Liver (tissue), 9 donors: ENCODE results near the gene RANGAP1. TPM values are rescaled to one million over a fixed set of nuclear protein-coding genes. Genes with fewer than 3 reads are reported as not detected.

ENCODE experiments used
- DNase-seq: peaks from one replicate; pipeline ENCODE4 v3.0.0-alpha.2; 2017; ENCODE audit warnings: low spot score
- H3K27ac ChIP-seq, 2 donors: one replicate each; pipeline ENCODE4 v1.7.0; 2013; ENCODE audit warnings: inconsistent platforms in 2 of 2, low read length in 2 of 2, control low read depth in 1 of 2, low read depth in 1 of 2, mild to moderate bottlenecking in 1 of 2
- H3K27me3 ChIP-seq, 4 donors: one replicate each; pipeline versions ENCODE4 v1.6.1 to v1.7.0; 2013; ENCODE audit warnings: low read length in 3 of 4, inconsistent platforms in 1 of 4, mild to moderate bottlenecking in 1 of 4, moderate library complexity in 1 of 4; ENCODE audit not compliant: control insufficient read depth in 4 of 4, insufficient read depth in 4 of 4
- H3K36me3 ChIP-seq, 4 donors: one replicate each; pipeline versions ENCODE4 v1.6.1 to v1.7.0; 2013; ENCODE audit warnings: low read length in 3 of 4, mild to moderate bottlenecking in 3 of 4, low read depth in 1 of 4, moderate library complexity in 1 of 4; ENCODE audit not compliant: control insufficient read depth in 4 of 4, insufficient read depth in 3 of 4
- H3K4me1 ChIP-seq, 4 donors: one replicate each; pipeline versions ENCODE4 v1.6.1 to v1.7.0; 2013; ENCODE audit warnings: low read length in 3 of 4, mild to moderate bottlenecking in 3 of 4, moderate library complexity in 1 of 4; ENCODE audit not compliant: control insufficient read depth in 4 of 4, insufficient read depth in 4 of 4
- H3K4me3 ChIP-seq, 3 donors: one replicate each; pipeline versions ENCODE4 v1.6.1 to v1.7.0; 2013; ENCODE audit warnings: low read length in 3 of 3, control low read depth in 1 of 3, low read depth in 1 of 3, mild to moderate bottlenecking in 1 of 3
- H3K9ac ChIP-seq, 2 donors: one replicate each; pipeline ENCODE4 v1.7.0; 2013; ENCODE audit warnings: low read length in 2 of 2, mild to moderate bottlenecking in 2 of 2, moderate library complexity in 2 of 2, control low read depth in 1 of 2, low read depth in 1 of 2
- H3K9me3 ChIP-seq, 4 donors: one replicate each; pipeline versions ENCODE4 v1.6.1 to v1.7.0; 2013; ENCODE audit warnings: low read length in 3 of 4; ENCODE audit not compliant: control insufficient read depth in 4 of 4
- EGR1 ChIP-seq, 2 donors: IDR thresholded peaks; 2 replicates each; pipeline ENCODE4 v1.6.1; 2016 to 2018; ENCODE audit warnings: antibody characterized with exemption in 2 of 2, low read depth in 2 of 2
- FOXA1 ChIP-seq: IDR thresholded peaks from 2 replicates; pipeline ENCODE4 v1.6.1; 2016; ENCODE audit warnings: antibody characterized with exemption
- FOXA2 ChIP-seq: IDR thresholded peaks from 2 replicates; pipeline ENCODE4 v1.6.1; 2016; ENCODE audit warnings: antibody characterized with exemption
- GABPA ChIP-seq, 2 donors: IDR thresholded peaks in 1 of 2; conservative IDR thresholded peaks in 1 of 2; 2 replicates each; pipeline ENCODE4 v1.6.1; 2016; ENCODE audit warnings: antibody characterized with exemption in 2 of 2, mild to moderate bottlenecking in 1 of 2, moderate library complexity in 1 of 2
- HNF4A ChIP-seq, 2 donors: conservative IDR thresholded peaks; 2 replicates each; pipeline ENCODE4 v1.6.1; 2016; ENCODE audit warnings: antibody characterized with exemption in 2 of 2, mild to moderate bottlenecking in 2 of 2
- HNF4G ChIP-seq: IDR thresholded peaks from 2 replicates; pipeline ENCODE4 v1.6.1; 2016; ENCODE audit warnings: antibody characterized with exemption
- JUND ChIP-seq, 2 donors: IDR thresholded peaks; 2 replicates each; pipeline ENCODE4 v1.6.1; 2016; ENCODE audit warnings: antibody characterized with exemption in 2 of 2
- NR2F2 ChIP-seq: IDR thresholded peaks from 2 replicates; pipeline ENCODE4 v1.6.1; 2016; ENCODE audit warnings: antibody characterized with exemption
- RAD21 ChIP-seq, 2 donors: IDR thresholded peaks; 2 replicates each; pipeline ENCODE4 v1.6.1; 2016; ENCODE audit warnings: antibody characterized with exemption in 2 of 2, mild to moderate bottlenecking in 2 of 2
- RXRA ChIP-seq, 2 donors: IDR thresholded peaks; 2 replicates each; pipeline ENCODE4 v1.6.1; 2017 to 2018; ENCODE audit warnings: antibody characterized with exemption in 2 of 2, mild to moderate bottlenecking in 1 of 2
- SP1 ChIP-seq: IDR thresholded peaks from 2 replicates; pipeline ENCODE4 v1.6.1; 2018; ENCODE audit warnings: antibody characterized with exemption, mild to moderate bottlenecking
- TAF1 ChIP-seq: conservative IDR thresholded peaks from 2 replicates; pipeline ENCODE4 v1.6.1; 2016; ENCODE audit warnings: antibody characterized with exemption, mild to moderate bottlenecking
- WGBS: extraction: QIAGEN DNeasy Blood & Tissue Kit; methylation state at CpG from one replicate; pipeline ENCODE4 v1.1.7; 2013; 5-methylcytosine and 5-hydroxymethylcytosine counted together
- polyA plus RNA-seq, 2 donors: library from polyadenylated mRNA; stranded (reverse) in 1 of 2; unstranded in 1 of 2; fragments of 200-250 nt in 1 of 2; fragments of >200 nt in 1 of 2; fragmentation: Nextera tagmentation in 1 of 2; extraction: Ambion mirVana in 1 of 2; gene quantifications; one replicate each; pipeline versions ENCODE4 v1.2.1 to v1.2.3, GENCODE V29; 2013 to 2015
- total RNA-seq, 2 donors: library from RNA; depleted of rRNA; stranded (reverse); fragments of >200 nt; gene quantifications; one replicate each; pipeline ENCODE4 v1.2.3, GENCODE V29; 2014
- TF ChIP-seq, protein P1 (sequence below): IDR thresholded peaks from 2 replicates; pipeline ENCODE4 v1.6.1; 2016; ENCODE audit warnings: antibody characterized with exemption
- TF ChIP-seq, protein P2 (sequence below): IDR thresholded peaks from 2 replicates; pipeline ENCODE4 v1.6.1; 2016; ENCODE audit warnings: antibody characterized with exemption
- TF ChIP-seq, protein P3 (sequence below): IDR thresholded peaks from 2 replicates; pipeline ENCODE4 v1.6.1; 2016; ENCODE audit warnings: antibody characterized with exemption
- TF ChIP-seq, protein P4 (sequence below): IDR thresholded peaks from 2 replicates; pipeline ENCODE4 v1.6.1; 2016; ENCODE audit warnings: antibody characterized with exemption, mild to moderate bottlenecking
- TF ChIP-seq, protein P5 (sequence below): fragments of 150-350 bp; IDR thresholded peaks from 2 replicates; pipeline ENCODE4 v1.5.1; 2017; ENCODE audit warnings: improper control_type of control experiment, low read depth, low read length; ENCODE audit not compliant: missing input control
- donor health status: healthy.
- donor health status: healthy.
- donor health status: healthy.
- donor health status: healthy.
- donor health status: healthy.

RANGAP1 gene
- total and polyA plus RNA-seq, 4 donors: 12.0 to 40.3 (median 33.3) TPM

DNA sequence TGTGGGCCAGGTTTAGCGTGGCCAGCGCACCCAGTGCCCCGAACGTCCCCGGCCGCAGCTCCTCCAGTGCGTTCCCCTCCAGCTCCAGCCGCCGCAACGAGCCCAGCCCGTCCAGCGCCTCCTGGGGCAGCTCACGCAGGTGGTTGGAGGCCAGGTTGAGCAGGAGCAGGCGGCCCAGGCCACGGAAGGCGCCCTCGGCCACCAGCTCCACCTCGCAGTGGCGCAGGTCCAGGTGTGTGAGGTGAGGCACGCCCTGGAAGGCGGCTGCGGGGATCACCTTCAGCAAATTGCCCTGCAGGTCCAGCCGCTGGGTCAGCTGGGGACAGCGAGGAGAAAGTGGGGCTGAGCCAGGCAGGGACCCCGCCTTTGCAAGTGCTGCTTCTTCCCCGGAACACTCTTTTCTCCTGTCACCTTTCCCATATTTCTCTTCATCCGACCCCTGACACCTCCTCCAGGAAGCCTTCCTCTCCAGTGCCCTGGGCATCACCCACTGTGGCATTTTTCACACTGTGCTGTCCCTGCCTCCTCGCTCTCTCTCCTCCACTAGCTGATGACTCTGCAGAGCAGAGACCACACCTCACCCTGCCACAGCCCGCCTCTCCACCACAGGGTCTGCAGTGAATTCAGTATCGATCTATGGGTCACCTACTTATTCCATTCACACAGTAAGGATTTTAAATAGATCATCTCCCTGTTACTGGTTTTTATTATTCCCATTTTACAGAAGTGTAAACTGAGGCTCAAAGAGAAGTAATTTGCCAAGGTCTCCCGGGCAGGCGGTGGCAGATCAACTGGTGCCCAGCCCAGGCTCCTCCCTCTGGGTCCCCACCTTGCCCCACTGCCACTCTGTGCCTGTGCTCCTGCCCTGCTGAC is 47.2 kb downstream of the RANGAP1 start:
- Histone ChIP-seq H3K36me3 (no peaks in the 10 kb centered on the region), H3K4me1 (peaks cover 10 to 34% (median 23%) of the 10 kb centered on the region in 4 donors), H3K9me3 (no peaks in the 10 kb centered on the region), H3K4me3 (no peak overlapping the region), H3K27me3 (no peaks in the 10 kb centered on the region), H3K9ac (no peak overlapping the region), H3K27ac (no peak overlapping the region)
- TF ChIP-seq EGR1 (IDR thresholded peaks at IDR 0.05; ENCODE audit: low read depth in 2 of 2): no peak
- TF ChIP-seq JUND (IDR thresholded peaks at IDR 0.05): no peak
- TF ChIP-seq GABPA (IDR thresholded peaks at IDR 0.05 in 1 of 2, conservative IDR thresholded peaks at IDR 0.05 in 1 of 2): no peak
- no peak for TF ChIP-seq SP1
- TF ChIP-seq, protein P1, sequence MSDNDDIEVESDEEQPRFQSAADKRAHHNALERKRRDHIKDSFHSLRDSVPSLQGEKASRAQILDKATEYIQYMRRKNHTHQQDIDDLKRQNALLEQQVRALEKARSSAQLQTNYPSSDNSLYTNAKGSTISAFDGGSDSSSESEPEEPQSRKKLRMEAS: no peak
- no peak for TF ChIP-seq TAF1
- TF ChIP-seq NR2F2: no peak
- TF ChIP-seq, protein P2, sequence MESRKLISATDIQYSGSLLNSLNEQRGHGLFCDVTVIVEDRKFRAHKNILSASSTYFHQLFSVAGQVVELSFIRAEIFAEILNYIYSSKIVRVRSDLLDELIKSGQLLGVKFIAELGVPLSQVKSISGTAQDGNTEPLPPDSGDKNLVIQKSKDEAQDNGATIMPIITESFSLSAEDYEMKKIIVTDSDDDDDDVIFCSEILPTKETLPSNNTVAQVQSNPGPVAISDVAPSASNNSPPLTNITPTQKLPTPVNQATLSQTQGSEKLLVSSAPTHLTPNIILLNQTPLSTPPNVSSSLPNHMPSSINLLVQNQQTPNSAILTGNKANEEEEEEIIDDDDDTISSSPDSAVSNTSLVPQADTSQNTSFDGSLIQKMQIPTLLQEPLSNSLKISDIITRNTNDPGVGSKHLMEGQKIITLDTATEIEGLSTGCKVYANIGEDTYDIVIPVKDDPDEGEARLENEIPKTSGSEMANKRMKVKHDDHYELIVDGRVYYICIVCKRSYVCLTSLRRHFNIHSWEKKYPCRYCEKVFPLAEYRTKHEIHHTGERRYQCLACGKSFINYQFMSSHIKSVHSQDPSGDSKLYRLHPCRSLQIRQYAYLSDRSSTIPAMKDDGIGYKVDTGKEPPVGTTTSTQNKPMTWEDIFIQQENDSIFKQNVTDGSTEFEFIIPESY: no peak
- no peak for TF ChIP-seq FOXA2
- TF ChIP-seq HNF4G: no peak
- TF ChIP-seq, protein P3, sequence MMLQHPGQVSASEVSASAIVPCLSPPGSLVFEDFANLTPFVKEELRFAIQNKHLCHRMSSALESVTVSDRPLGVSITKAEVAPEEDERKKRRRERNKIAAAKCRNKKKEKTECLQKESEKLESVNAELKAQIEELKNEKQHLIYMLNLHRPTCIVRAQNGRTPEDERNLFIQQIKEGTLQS: no peak
- TF ChIP-seq RXRA (IDR thresholded peaks at IDR 0.05): no peak
- TF ChIP-seq, protein P4, sequence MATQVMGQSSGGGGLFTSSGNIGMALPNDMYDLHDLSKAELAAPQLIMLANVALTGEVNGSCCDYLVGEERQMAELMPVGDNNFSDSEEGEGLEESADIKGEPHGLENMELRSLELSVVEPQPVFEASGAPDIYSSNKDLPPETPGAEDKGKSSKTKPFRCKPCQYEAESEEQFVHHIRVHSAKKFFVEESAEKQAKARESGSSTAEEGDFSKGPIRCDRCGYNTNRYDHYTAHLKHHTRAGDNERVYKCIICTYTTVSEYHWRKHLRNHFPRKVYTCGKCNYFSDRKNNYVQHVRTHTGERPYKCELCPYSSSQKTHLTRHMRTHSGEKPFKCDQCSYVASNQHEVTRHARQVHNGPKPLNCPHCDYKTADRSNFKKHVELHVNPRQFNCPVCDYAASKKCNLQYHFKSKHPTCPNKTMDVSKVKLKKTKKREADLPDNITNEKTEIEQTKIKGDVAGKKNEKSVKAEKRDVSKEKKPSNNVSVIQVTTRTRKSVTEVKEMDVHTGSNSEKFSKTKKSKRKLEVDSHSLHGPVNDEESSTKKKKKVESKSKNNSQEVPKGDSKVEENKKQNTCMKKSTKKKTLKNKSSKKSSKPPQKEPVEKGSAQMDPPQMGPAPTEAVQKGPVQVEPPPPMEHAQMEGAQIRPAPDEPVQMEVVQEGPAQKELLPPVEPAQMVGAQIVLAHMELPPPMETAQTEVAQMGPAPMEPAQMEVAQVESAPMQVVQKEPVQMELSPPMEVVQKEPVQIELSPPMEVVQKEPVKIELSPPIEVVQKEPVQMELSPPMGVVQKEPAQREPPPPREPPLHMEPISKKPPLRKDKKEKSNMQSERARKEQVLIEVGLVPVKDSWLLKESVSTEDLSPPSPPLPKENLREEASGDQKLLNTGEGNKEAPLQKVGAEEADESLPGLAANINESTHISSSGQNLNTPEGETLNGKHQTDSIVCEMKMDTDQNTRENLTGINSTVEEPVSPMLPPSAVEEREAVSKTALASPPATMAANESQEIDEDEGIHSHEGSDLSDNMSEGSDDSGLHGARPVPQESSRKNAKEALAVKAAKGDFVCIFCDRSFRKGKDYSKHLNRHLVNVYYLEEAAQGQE: no peak
- TF ChIP-seq FOXA1: no peak
- DNase-seq: no peak
- WGBS: 95% methylated on average over 32 of the region's 32 CpGs

DNA sequence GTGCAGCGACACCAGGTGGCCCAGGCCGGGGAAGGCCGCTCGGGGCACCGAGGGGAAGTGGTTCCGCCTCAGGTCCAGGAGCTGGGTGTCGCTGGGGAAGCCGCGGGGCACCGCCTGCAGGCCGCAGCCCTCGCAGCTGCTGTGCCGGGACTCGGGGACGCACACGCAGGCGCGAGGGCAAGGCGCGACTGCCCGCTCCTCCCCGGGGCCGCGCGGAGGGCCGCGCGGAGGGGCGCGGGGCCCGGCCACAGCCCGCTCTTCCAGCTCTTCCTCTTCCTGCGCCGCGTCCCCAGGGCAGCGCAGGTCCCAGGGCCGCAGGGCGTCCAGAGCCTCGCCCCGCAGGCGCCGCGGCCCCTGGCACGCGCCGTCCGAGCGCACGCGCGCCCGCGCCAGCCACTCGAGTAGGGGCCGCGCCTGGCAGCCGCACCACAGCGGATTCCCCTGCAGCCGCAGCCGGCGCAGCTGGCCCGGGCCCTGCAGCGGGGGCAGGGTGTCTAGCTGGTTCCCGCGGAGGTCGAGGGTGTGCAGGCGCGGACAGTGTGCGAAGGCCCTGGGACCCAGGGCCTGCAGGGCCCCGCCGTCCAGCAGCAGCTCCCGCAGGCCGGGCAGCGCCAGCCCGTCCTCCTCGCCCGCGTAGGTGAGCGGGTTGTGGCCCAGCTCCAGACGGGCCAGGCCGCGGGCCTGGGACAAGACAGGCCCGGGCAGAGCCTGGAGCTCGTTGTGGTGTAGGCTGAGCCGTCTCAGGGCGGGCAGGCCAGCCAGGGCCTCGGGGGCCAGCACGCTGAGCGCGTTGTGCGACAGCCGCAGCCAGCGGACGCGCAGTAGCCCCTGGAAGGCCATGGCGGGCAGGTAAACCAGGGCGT is 48.0 kb downstream of the RANGAP1 start:
- DNase-seq: peak; percentile 60
- Histone ChIP-seq H3K27ac (no peak overlapping the region), H3K4me1 (peaks cover 10 to 34% (median 23%) of the 10 kb centered on the region in 4 donors), H3K9ac (peak overlapping the region in 1 of 2 donors; percentile 37), H3K36me3 (no peaks in the 10 kb centered on the region), H3K9me3 (no peaks in the 10 kb centered on the region), H3K27me3 (no peaks in the 10 kb centered on the region), H3K4me3 (peak overlapping the region in 2 of 3 donors; percentile 12 to 62)
- WGBS: 18% methylated on average over 97 of the region's 97 CpGs
- TF ChIP-seq, protein P1: no peak
- TF ChIP-seq RAD21 (IDR thresholded peaks at IDR 0.05) (peak; percentile 81 to 88), HNF4A (conservative IDR thresholded peaks at IDR 0.05) (no peak), SP1 (no peak)
- TF ChIP-seq, protein P5, sequence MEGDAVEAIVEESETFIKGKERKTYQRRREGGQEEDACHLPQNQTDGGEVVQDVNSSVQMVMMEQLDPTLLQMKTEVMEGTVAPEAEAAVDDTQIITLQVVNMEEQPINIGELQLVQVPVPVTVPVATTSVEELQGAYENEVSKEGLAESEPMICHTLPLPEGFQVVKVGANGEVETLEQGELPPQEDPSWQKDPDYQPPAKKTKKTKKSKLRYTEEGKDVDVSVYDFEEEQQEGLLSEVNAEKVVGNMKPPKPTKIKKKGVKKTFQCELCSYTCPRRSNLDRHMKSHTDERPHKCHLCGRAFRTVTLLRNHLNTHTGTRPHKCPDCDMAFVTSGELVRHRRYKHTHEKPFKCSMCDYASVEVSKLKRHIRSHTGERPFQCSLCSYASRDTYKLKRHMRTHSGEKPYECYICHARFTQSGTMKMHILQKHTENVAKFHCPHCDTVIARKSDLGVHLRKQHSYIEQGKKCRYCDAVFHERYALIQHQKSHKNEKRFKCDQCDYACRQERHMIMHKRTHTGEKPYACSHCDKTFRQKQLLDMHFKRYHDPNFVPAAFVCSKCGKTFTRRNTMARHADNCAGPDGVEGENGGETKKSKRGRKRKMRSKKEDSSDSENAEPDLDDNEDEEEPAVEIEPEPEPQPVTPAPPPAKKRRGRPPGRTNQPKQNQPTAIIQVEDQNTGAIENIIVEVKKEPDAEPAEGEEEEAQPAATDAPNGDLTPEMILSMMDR: peak; percentile 63
